DMS114 treated with DMSO at 0.1 percent for 48 hours (cell line): ENCODE results near the gene UBE2Q2.
"Not testable (repeated sequence)": the region's sequence is repeated elsewhere in the genome, so short reads cannot be mapped to it uniquely, and the experiment has no call there.

Source experiments
- DNase-seq: peaks from one replicate; lab custom pipeline; 2025; ENCODE audit not compliant: unreplicated experiment; lab: John Stamatoyannopoulos, UW

UBE2Q2 gene

DNA sequence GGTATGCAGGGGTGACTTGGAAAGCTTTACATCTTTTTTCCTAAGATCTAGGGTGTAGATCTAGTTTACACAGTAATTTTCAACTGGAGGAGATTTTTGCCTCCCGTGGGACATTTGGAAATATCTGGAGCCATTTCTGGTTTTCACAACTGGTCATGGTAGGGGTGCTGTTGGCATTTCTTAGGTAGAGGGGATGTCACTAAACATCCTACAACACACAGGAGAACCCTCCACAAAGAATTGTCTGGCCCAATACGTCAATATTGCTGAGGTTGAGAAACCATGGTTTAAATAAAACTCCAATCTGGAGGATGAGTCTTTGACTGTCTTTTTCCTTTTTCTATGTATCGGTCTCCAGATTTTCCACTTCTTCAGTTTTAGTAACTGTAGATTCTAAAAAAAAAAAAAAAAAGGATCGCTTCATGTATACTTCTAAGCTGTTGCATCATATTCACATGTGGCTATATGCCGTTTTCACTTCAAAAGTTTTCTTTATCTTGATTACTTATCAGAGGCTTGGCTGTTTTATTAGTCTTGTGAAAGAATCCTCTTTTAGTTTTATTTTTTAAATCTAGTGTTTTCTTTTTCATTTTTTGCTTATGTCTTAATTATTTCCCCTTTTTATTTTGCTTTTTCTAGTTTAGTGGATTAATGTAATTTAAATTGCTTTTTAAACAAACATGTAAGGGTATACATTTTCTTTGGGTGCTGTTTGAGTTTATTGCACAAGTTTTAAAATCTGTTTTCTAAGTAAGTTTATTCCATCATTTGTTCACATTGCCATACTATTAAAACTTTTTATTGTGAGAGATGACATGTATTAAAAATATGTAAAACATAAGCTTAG lies 21.2 kb downstream of the UBE2Q2 start:
- DNase-seq, result no peak

DNA sequence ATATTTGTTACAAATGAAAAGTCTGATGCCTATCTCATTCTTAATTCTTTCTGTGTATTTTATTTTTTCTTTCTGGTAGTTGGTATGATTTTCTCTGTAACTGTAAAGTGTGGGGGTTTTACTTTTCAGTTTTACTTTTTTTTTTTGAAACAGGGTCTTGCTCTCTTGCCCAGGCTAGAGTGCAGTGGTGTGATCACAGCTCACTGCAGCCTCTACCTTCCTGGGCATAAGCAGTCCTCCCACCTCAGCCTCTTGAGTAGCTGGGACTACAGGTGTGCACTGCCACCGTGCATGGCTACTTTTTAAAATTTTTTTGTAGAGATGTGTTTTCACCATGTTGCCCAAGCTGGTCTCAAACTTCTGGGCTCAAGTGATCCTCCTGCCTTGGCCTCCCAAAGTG lies 22.8 kb downstream of the UBE2Q2 start:
- DNase-seq, result not testable (repeated sequence)

DNA sequence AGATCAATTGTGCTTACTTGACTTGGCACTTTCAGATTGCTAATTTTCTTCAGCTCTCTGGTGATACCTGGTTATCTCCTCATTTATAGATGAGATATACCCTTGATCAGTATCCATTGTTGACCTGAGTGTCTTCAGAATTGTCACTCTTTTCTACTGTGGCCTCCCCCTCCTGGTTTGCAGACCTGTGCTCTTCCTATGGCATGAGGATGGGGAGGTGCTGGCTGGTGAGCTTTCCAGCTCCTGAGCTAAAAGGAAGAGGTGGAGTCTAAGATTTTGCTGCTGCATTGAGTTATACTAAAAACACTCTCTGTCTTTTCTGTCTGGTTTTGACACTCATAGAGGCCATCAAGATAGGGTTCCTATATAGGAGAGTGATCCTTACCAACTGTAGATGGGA lies 23.7 kb downstream of the UBE2Q2 start:
- no peak for DNase-seq

DNA sequence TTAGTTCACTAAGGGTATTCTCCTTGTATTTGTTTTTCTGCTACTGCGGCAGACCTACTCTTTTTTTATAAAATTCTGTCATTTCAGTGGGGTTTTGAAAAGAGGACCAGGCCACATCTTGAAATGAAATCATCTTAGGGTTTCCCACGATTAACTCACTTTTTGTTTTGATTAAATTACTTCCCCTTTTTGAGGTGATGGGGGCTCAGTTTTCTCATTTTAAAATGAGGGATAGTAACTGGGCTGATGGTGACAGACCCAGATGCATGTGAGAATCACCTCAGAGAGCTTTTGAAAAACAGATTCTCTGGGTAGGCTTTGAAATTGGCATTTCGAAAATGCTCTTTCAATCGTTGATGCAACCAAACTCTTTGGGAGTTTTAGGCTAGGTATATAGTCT lies 24.2 kb downstream of the UBE2Q2 start:
- no peak for DNase-seq

DNA sequence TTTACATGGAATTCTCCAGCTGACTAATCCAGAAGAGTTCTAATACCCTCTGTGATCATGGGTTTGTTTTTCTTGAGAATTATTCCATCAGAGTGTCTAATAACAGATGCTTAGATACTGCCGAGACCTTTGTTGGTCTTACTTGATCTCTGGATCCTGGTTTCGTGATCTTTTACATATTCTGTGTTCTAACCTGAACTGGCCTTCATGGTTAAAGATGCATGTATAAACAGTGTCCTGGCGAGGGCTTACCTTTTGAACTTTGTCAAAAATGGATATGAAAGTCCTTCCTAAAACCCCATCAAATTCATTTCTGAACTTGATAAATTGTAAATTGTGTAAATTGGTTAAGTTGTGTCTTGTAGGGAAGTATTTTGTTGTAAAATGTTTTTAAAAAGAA lies 24.8 kb downstream of the UBE2Q2 start:
- DNase-seq, result no peak

DNA sequence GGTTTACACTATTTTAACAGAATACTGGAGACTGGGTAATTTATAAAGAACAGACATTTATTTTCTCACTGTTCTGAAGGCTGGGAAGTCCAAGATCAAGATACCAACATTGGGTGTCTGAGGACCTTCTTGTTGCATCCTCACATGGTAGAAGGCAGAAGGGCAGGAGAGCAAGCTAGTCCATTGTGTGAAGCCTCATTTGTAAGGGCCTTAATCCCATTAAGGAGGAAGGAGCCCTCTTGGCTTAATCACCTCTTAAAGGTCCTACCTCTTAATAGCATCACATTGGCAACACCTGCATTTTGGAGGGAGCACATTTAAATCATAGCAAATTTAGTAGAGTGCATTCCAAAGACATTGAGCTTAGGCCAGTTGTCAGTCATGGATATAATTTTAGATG lies 26.2 kb downstream of the UBE2Q2 start:
- DNase-seq, result no peak

DNA sequence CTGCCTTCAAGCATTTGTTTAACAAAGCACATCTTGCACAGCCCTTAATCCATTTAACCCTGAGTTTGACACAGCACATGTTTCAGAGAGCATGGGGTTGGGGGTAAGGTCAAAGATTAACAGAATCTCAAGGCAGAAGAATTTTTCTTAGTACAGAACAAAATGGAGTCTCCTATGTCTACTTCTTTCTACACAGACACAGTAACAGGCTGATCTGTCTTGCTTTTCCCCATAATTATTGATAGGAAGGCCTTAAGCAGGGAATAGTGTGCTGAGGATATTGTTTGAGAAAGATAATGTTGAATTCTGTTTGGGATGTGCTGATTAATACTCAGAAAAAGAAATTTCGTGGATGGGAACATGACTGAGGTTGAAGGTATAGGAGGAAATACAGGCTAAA lies 28.3 kb downstream of the UBE2Q2 start:
- not testable (repeated sequence) for DNase-seq

DNA sequence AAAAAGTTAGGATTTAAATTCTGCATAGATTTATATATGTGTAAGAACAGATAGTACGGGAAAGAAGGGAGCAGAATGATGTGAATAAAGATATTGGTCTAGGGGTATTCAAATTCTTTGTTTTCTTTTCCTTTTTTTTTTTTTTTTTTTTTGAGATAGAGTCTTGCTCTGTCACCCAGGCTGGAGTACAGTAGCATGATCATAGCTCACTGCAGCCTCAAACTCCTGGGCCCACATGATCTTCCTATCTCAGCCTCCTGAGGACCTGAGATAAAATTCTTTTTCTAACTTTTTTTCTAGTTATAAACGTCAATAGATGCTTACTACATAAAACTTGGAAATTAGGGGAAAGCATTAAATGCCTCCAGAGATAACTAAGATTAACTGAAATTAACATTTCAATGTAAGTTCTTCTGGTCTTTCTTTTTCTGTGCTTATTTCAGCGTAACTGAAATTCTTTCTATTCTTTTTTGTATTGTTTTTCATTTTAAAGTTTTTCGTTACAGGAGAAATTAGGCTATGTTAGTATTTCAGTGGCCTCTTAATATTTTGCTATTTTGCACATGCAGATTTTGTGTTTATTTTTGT lies 29.2 kb downstream of the UBE2Q2 start:
- DNase-seq, result no peak

DNA sequence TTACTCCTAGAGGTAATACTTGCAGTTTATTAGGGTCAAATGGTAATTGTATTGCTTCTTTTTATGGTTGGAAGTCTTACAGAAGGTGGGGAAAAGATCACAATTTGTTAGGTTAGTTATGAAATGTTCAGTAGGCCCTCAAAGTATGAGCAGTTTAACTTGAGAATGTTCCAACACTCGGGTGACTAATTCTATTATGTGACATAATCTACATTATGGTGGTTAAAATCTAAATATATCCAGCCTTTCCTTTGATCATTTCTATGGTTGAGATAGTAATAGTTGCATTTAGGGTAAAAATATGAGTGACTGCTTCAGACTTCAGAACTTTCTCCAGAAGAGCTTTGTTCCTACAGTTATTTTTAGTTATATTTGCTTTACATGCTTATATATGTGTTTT lies 40.8 kb downstream of the UBE2Q2 start:
- no peak for DNase-seq

DNA sequence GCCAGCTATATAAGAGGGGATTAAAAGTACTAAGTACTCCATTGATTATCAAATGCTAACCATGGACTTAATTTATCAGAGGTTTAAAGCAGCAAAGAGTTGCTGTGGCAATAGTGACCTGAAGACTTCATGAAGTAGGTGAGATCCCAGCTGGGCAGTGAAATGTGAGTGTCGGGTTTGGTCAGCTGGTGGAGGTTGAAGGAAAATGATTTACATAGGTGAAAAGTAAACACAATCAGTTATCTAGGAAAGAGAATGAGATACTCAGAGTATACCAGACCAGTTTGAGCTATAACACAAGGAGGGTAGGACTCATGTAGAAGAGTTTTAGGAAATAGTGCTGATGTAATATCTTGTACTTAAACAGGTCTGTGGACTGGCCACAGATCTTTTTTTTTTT lies 43.9 kb downstream of the UBE2Q2 start:
- no peak for DNase-seq

DNA sequence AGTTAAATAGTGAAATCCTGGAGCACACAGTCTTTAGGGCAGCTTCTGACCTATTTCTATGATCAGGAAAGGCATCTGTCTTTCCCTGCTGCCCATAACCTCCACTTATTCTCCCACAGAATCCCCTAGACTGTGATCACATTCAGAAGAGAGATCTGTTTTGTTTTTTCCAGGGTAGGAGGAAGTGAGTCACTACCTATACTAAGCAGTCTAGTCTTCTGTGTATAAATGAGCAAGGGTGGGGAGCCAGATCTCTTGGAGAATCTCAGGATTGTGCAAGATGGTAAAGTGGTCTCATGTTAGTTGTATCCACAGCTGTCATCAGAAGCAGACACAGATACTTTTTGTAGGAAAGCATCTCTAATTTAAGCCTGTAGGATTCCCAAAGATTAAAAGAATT lies 48.6 kb downstream of the UBE2Q2 start:
- no peak for DNase-seq

DNA sequence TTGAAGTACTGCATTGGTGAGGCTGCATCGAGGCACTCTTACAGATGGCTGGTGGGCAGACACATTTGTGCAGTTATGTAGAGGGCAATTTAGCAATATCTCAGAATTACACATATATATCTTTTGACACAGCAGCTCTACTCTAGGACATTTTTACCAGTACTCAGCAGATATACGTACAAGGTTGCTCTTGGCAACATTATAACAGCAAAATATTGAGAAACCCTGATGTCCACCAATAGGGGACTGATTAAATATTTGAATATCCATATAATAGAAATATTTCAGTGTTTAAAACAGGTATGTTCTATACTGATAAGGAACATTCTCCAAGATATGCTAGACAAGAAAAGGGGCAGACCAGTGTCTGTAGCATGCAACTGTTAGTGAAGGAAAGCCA lies 52.5 kb downstream of the UBE2Q2 start:
- no peak for DNase-seq

DNA sequence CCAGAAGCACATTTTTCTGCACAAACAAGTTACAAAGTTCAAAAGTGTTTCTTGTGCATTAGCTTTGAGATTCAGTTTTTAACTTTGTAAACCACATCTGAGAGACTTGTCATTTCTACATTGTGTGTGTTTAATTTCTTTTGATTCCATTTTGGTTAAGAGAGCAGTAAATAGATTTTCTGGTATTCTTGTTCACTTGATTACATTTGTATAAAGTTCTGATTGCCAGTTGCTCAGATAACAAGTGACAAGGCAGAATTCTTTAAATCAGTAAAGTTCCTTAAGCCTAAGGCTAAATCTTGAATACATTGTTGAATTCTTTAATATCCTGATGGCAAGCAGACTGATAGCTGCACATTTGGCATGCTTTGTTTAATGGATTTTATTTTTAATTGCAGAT lies 57.3 kb downstream of the UBE2Q2 start:
- no peak for DNase-seq

DNA sequence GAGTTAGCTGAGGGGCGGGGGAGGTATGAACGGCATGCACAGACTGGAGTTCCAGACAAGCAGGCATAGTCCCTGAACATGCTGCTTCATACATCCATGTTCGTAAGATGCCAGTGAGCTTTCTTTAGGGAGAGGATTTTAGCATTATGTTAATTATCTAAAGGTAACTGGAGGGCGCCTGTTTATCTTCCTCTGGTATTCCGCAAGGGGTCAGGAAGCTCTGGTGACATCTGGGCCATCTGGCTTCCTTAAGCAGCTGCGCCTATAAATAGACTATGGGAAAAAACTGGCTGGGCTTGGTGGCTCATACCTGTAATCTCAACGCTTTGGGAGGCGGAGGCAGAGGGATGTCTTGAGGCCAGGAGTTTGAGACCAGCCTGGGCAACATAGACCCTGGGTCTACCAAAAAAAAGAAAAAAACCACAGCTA lies 58.9 kb downstream of the UBE2Q2 start:
- DNase-seq, result no peak

DNA sequence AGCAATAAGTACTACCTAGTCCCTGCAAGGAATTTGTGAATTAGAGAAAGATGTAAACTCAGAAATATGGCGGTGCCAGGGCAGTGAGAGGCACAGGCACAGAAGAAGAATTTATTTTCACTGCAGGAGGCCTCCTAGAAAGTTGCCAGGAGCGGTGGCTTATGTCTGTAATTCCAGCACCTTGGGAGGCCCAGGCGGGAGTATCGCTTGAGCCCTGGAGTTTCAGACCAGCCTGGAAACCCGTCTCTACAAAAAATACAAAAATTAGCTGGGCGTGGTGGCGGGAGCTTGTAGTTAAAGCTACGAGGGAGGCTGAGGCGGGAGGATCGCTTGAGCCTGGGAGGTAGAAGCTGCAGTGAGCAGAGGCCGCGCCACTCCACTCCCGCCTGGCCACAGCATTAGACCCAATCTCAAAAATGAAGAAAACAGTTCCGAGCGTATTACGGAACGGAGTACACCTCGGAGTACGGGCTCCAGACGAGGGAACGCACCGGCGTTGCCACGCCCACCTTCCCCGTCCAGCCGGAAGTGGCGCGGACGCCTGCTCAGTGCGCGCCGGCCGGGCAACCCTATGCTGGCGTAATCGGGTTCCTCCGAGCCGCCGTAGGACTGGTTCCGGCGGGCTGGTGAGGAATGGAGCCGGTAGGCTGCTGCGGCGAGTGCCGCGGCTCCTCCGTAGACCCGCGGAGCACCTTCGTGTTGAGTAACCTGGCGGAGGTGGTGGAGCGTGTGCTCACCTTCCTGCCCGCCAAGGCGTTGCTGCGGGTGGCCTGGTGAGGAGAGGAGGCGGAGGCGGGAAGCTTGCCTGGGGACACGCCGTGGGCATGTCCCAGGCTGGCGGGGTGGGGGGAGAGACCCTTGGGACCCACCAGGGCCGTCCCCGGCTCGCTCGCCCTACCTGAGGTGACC lies 60.3 kb downstream of the UBE2Q2 start, which contains the start of gene FBXO22:
FBXO22 (plus strand) TSS at position 548 of the 909 bp plus-strand sequence; CDS start at position 634, 86 bp downstream.
- DNase-seq, result peak; percentile 88

DNA sequence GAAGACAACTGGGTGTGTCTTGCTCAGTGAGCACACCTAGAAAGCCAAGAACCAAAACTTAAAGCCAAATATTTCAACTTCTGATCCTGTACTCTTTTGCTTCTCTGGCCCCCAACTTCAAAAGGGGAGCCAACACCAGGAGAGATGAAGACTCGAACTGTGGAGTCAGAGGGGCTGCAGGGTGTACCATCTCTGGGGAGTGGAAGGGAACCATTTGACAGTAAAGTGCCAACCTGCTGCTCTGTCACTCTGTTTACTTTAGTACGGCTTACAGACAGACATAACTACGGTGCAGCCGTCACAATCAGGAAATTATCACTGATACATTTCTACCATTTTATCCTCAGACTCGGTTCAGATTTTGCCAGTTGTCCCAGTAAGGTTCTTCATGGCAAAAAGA lies 62.0 kb downstream of the UBE2Q2 start:
- DNase-seq, result no peak

DNA sequence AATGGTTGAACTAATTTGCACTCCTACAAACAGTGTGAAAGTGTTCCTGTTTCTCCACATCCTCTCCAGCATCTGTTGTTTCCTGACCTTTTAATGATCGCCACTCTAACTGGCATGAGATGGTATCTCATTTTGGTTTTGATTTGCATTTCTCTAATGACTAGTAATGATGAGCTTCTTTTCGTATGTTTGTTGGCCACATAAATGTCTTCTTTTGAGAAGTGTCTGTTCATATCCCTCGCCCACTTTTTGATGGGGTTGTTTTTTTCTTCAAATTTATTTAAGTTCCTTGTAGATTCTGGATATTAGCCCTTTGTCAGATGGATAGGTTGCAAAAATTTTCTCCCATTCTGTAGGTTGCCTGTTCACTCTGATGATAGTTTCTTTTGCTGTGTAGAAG lies 67.1 kb downstream of the UBE2Q2 start:
- not testable (repeated sequence) for DNase-seq

DNA sequence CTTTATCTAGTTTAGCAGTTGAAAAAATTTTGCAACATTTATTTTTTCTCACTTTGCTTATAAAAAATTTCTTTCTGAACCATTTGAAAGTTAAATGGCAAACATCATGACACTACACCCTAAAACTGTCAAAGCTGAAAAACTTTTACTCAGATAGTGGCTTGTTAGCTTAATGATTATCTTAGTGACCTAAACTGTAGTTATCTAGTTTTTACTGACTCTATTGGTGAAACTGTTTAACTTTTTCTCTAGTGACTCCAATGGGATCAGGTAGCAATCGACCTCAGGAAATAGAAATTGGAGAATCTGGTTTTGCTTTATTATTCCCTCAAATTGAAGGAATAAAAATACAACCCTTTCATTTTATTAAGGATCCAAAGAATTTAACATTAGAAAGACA lies 73.7 kb downstream of the UBE2Q2 start:
- no peak for DNase-seq

DNA sequence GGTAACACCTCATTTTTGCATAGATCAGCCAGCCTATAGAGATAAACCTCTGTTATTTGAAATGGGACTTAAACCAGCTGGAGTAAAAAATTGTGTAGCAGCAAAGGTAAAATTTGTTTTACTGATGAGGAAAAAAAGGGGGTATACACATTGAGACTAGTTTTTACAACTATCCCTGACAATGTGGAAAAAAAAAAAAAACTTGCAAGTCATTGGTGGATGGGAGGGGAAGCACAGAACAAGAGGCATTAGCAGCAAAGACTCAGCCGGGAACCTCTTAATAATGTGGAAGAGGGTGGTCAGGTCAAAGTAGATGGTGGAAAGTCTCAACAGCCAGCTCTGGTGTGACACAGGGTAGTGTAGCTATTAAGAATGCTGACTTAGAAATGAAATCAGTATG lies 74.9 kb downstream of the UBE2Q2 start:
- DNase-seq, result no peak

DNA sequence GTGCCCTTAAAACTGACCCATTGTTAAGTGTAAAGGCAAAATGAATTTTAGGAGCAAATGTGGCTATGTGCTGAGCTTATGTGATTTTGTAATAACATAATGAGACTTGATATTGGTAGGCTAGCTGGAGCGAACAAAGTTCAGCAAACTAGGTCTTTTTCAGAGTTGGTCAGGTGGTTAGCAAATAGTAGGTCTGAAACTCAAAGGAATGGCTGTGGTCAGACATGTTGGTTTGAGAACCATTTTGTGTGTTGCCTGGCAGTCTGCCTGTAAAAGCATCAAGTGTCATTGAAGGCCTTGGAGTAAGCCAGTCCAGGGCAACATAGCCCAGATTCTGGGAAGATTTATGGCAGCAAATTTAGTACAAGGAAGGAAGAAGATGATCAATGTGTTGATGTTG lies 76.8 kb downstream of the UBE2Q2 start:
- no peak for DNase-seq
